K562 (cell line): ENCODE results near the gene HARS2. TPM values are rescaled to one million over a fixed set of nuclear protein-coding genes. Genes with fewer than 3 reads are reported as not detected.

ENCODE experiments used
- BACH1 ChIP-seq: fragments of 200-800 bp; sonication (Bioruptor generic); IDR thresholded peaks from 2 replicates; pipeline ENCODE4 v1.6.1; 2016; ENCODE audit warnings: missing genetic modification characterization, missing compliant biosample characterization
- CEBPZ ChIP-seq: fragments of 150-350 bp; IDR thresholded peaks from 2 replicates; pipeline ENCODE4 v1.6.1; 2014; ENCODE audit warnings: low read depth, mild to moderate bottlenecking, low read length, borderline replicate concordance
- DEAF1 ChIP-seq: fragments of 450-650 bp; formaldehyde crosslinking; IDR thresholded peaks from 2 replicates; pipeline ENCODE4 v1.4.0; 2020; ENCODE audit warnings: mild to moderate bottlenecking, moderate library complexity
- DMBX1 ChIP-seq: fragments of 250-450 bp; sonication (Bioruptor Pico); IDR thresholded peaks from 2 replicates; pipeline ENCODE4 v1.8.0; 2022; ENCODE audit warnings: inconsistent platforms, mild to moderate bottlenecking, moderate library complexity, borderline replicate concordance
- E2F5 ChIP-seq: sonication (generic); formaldehyde crosslinking; IDR thresholded peaks from 2 replicates; pipeline ENCODE4 v1.8.0; 2022; ENCODE audit warnings: mild to moderate bottlenecking, missing genetic modification reagents
- HDAC3 ChIP-seq: fragments of 450-650 bp; IDR thresholded peaks from 2 replicates; pipeline ENCODE4 v1.6.1; 2018; ENCODE audit warnings: borderline replicate concordance, mild to moderate bottlenecking, moderate library complexity; ENCODE audit not compliant: partially characterized antibody
- KAT2B ChIP-seq: IDR thresholded peaks from one replicate; pipeline ENCODE4 v1.6.1; 2012; ENCODE audit warnings: low read depth, mild to moderate bottlenecking, control low read depth, inconsistent platforms, low read length, moderate library complexity
- KAT7 ChIP-seq: sonication (generic); formaldehyde crosslinking; IDR thresholded peaks from 2 replicates; pipeline ENCODE4 v1.8.0; 2022; ENCODE audit warnings: missing genetic modification reagents, mild to moderate bottlenecking, borderline replicate concordance
- KHSRP ChIP-seq: fragments of 450-650 bp; IDR thresholded peaks from 2 replicates; pipeline ENCODE4 v1.6.1; 2017
- KLF16 ChIP-seq: IDR thresholded peaks from 2 replicates; pipeline ENCODE4 v1.6.1; 2016; ENCODE audit warnings: antibody characterized with exemption
- MTA2 ChIP-seq: fragments of 450-650 bp; IDR thresholded peaks from 2 replicates; pipeline ENCODE4 v1.6.1; 2016; ENCODE audit warnings: low read depth
- POLR2A ChIP-seq: fragments of 450-650 bp; conservative IDR thresholded peaks from 2 replicates; pipeline ENCODE4 v1.6.1; 2016
- POLR2AphosphoS2 ChIP-seq: IDR thresholded peaks from 2 replicates; pipeline ENCODE4 v1.6.1; 2012; ENCODE audit warnings: low read length, improper control_type of control experiment
- POU5F1 ChIP-seq: fragments of 150-350 bp; IDR thresholded peaks from 2 replicates; pipeline ENCODE4 v1.6.1; 2014; ENCODE audit warnings: borderline replicate concordance, low read length, low read depth, mild to moderate bottlenecking; ENCODE audit not compliant: partially characterized antibody
- PRPF4 ChIP-seq: fragments of 200-400 bp; formaldehyde crosslinking; IDR thresholded peaks from one replicate; pipeline ENCODE4 v1.6.1; 2017; ENCODE audit warnings: low read length, low read depth, mild to moderate bottlenecking; ENCODE audit not compliant: insufficient read depth, poor library complexity, severe bottlenecking
- RBM34 ChIP-seq: fragments of 200-400 bp; formaldehyde crosslinking; IDR thresholded peaks from 2 replicates; pipeline ENCODE4 v1.6.1; 2018; ENCODE audit warnings: low read length, borderline replicate concordance; ENCODE audit not compliant: insufficient read depth
- RHOXF2B ChIP-seq: fragments of 250-450 bp; sonication (Bioruptor Pico); conservative IDR thresholded peaks from 2 replicates; pipeline ENCODE4 v1.5.1; 2021
- TCF3 ChIP-seq: sonication (generic); formaldehyde crosslinking; IDR thresholded peaks from 2 replicates; pipeline ENCODE4 v1.4.0; 2020; ENCODE audit warnings: mild to moderate bottlenecking, missing genetic modification reagents
- ZNF518B ChIP-seq: fragments of 250-450 bp; sonication (Bioruptor Pico); IDR thresholded peaks from 2 replicates; pipeline ENCODE4 v1.5.0; 2021; ENCODE audit warnings: mild to moderate bottlenecking, moderate library complexity
- ZNF561 ChIP-seq: fragments of 450-650 bp; formaldehyde crosslinking; conservative IDR thresholded peaks from 2 replicates; pipeline ENCODE4 v1.4.0; 2020; ENCODE audit warnings: mild to moderate bottlenecking, moderate library complexity
- polyA plus RNA-seq, 8 experiments: library from polyadenylated mRNA; depleted of rRNA in 4 of 8; stranded (reverse) in 5 of 8; unstranded in 3 of 8; fragments of >200 nt; fragmentation: Nextera tagmentation in 2 of 8; fragmentation: Illumina TruSeq in 1 of 8; extraction: Ambion mirVana in 2 of 8; extraction: Trizol in 1 of 8; gene quantifications; 2 replicates each; pipeline versions ENCODE4 v1.2.1 to v1.2.3, GENCODE V29; 2011 to 2014; ENCODE audit warnings: inconsistent platforms in 1 of 8, missing spikeins in 1 of 8
- total RNA-seq, 7 experiments: library from RNA; depleted of rRNA in 6 of 7; stranded (reverse); fragments of >200 nt in 6 of 7; fragmentation: Illumina TruSeq in 2 of 7; extraction: Trizol in 2 of 7; gene quantifications; 2 replicates each; pipeline versions ENCODE4 v1.2.1 to v1.2.3, GENCODE V29; 2011 to 2021; ENCODE audit warnings: low replicate concordance in 1 of 7

HARS2 gene
- total and polyA plus RNA-seq, 9 of the 15 experiments (the other 6 are each of a cell fraction or from before 2014, with no cell fraction given) = 8.5 to 41.6 (median 27.1) TPM

- TF ChIP-seq KAT2B = no peak
- peak; percentile 58 for TF ChIP-seq HDAC3
- no peak; the same call in 1 of the 2 replicates for TF ChIP-seq TCF3 (CRISPR knock-in tag)
- no peak for TF ChIP-seq ZNF561 (CRISPR knock-in tag)
- TF ChIP-seq MTA2 = no peak
- TF ChIP-seq E2F5 = no peak
- TF ChIP-seq POU5F1 = no peak
- TF ChIP-seq RHOXF2B (CRISPR knock-in tag) = peak; percentile 29; the same call in 1 of the 2 replicates
- no peak for TF ChIP-seq RBM34
- peak; percentile 99 for TF ChIP-seq BACH1
- no peak for TF ChIP-seq KAT7 (CRISPR knock-in tag)
- TF ChIP-seq KHSRP = no peak
- TF ChIP-seq POLR2AphosphoS2 = no peak
- peak; percentile 74 for TF ChIP-seq POLR2A
- TF ChIP-seq KLF16 = no peak
- no peak for TF ChIP-seq CEBPZ
- no peak for TF ChIP-seq PRPF4
- 0 out of 2 replicates have a peak, but pooled peaks have one; percentile 24 for TF ChIP-seq ZNF518B
- no peak for TF ChIP-seq DEAF1 (CRISPR knock-in tag)
- TF ChIP-seq DMBX1 (CRISPR knock-in tag) = no peak
These were observed 34.7 kb downstream of the HARS2 start (continued) for GRCh38 chr5:140725799-140726471.
